ENCODE data around the gene DOC2B.

DOC2B gene

DNA sequence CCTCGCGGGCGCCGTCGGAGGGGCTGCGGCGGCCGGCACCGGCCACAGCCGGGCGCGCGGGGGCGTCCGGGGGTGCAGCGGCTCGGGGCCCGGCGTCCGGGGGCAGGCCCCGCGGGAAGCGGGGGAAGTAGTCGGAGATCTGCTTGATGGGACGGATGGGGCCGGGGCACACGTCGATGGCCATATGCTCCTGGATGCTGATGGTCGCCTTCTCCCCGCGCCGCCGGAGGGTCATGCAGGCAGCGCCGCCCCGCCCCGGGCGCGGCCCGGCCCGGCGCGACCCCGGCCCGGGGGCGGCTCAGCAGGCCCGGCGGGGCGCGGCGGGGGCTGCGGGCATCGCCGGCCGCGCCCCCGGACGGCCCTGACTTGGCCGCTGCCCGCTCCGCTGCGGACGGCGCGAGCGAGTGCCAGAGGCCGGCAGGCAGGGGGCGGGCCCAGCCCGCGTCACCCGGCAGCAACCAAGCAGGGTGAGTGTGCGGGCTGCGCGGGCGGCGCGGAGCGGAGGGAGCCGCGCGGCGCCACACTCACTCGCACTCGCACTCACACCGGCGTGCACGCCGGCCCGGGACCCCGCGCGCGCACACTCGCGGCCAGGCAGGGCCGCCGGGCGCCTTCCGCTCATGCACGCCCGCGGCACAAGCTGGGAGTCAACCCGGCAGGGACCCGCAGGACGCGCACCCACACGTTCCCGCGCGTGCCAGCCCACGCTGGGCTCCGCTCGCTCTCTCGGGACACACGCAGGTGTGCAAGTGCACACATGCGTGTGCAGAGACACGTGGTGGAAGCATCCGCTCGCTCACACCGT is at the start of gene DOC2B:
TSS of gene DOC2B (minus strand) at position 406 of the 805 bp plus-strand sequence. CDS start at position 235, 171 bp downstream.
- Histone ChIP-seq H3K9ac (no peak within 1 kb of the TSS), H3K27ac (no peak within 1 kb of the TSS)

DNA sequence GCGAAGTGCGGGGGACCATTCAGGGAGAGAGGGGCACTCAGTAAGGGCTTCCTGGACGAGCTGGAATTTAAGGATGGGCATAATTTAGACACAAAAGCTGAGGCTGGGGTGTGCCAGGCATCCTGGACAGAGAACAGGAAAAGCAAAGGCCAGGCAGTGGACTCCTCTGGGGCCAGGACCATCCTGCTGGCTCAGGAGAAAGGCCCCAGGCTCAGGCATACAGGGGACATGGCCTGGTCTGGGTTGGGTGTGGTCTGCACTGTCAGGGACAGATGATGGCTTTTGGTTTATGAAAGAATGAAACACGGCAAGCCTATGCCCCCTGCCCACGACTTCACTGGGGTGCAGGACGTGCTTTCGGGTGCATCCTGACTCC is 48.9 kb upstream of the DOC2B start:
- H3K27ac ChIP-seq: peak overlapping the region in 2 of 11 experiments; percentile 11 to 61; a peak in 2 of 22 replicates
- no peak for TF ChIP-seq Cebpa-rat (IDR thresholded peaks at IDR 0.05)
- no peaks in the 10 kb centered on the region for H3K9me3 ChIP-seq (replicated peaks in 1 of 11)
- H3K4me1 ChIP-seq: peaks cover 73 to 90% (median 85%) of the 10 kb centered on the region in 10 experiments
- H3K9ac ChIP-seq: peak overlapping the region in 4 of 11 experiments; percentile 0 to 54 (median 40); a peak in 5 of 22 replicates
- H3K4me3 ChIP-seq: no peak overlapping the region
- H3K4me2 ChIP-seq: peak overlapping the region; percentile 22 to 92 (median 87); a peak in 20 of 22 replicates
- no peaks in the 10 kb centered on the region for H3K36me3 ChIP-seq
- peaks cover 0 to 7% (median 0%) of the 10 kb centered on the region in 11 experiments; a peak in 1 of 22 replicates for H3K27me3 ChIP-seq
- peaks cover 0 to 18% (median 0%) of the 10 kb centered on the region in 11 experiments; a peak in 3 of 22 replicates for H4K20me1 ChIP-seq

More for the DNA sequence above, at the start of gene DOC2B:
- H3K4me3 ChIP-seq: no peak within 1 kb of the TSS
- H3K36me3 ChIP-seq: no peaks in the 10 kb centered on the region
- no peak within 1 kb of the TSS for H3K4me2 ChIP-seq
- no peaks in the 10 kb centered on the region for H3K9me3 ChIP-seq (replicated peaks in 1 of 11)
- H3K4me1 ChIP-seq: no peaks in the 10 kb centered on the region
- H3K27me3 ChIP-seq: peaks cover 0 to 13% (median 0%) of the 10 kb centered on the region in 11 experiments; a peak in 8 of 22 replicates
- no peaks in the 10 kb centered on the region; a peak in 1 of 22 replicates for H4K20me1 ChIP-seq
- no peak for TF ChIP-seq Cebpa-rat (IDR thresholded peaks at IDR 0.05)

DNA sequence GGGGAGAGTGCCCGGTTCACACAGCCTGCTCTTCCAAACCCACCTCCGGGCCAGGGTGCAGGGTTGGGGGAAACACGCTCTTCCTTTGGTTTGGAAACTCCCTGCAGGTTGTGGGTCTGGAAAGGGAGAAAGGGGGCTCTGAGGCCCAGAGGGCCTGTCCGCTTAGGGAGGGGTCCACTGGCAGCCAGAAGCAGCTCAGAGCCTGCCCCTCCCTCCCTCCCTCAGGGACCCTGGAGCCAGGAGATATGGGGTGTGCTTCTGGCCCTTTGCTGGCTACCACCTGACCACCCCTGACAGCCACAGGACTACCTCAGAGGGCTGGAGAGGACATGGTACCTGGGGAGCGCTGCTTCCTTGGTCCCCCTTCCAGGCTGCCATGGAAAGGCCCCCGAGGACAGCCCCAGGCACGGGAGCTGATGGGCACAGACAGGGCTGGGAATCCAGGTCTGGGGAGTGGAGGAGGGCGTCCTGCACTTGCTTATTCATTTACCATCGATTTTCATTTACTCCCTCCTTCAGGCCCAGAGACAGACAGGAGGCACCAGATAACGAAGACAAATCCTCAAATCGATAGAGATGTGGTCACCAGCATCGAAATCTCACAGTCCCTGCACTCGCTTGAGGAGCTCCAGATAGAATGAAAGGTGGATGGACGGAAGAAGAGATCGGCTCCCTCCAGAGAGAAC is 48.4 kb upstream of the DOC2B start:
- Histone ChIP-seq H3K4me3 (no peak overlapping the region; a peak in 1 of 20 replicates), H3K4me2 (peak overlapping the region; percentile 58 to 92 (median 87)), H3K27ac (peak overlapping the region in 2 of 11 experiments; percentile 16 to 41; a peak in 3 of 22 replicates), H3K4me1 (peaks cover 70 to 85% (median 80%) of the 10 kb centered on the region in 10 experiments), H4K20me1 (peaks cover 0 to 18% (median 0%) of the 10 kb centered on the region in 11 experiments; a peak in 3 of 22 replicates), H3K36me3 (no peaks in the 10 kb centered on the region), H3K27me3 (peaks cover 0 to 7% (median 0%) of the 10 kb centered on the region in 11 experiments; a peak in 1 of 22 replicates), H3K9ac (peak overlapping the region in 9 of 11 experiments; percentile 17 to 51 (median 47); a peak in 7 of 22 replicates), H3K9me3 (replicated peaks in 1 of 11) (no peaks in the 10 kb centered on the region)
- no peak for TF ChIP-seq Cebpa-rat (IDR thresholded peaks at IDR 0.05)

DNA sequence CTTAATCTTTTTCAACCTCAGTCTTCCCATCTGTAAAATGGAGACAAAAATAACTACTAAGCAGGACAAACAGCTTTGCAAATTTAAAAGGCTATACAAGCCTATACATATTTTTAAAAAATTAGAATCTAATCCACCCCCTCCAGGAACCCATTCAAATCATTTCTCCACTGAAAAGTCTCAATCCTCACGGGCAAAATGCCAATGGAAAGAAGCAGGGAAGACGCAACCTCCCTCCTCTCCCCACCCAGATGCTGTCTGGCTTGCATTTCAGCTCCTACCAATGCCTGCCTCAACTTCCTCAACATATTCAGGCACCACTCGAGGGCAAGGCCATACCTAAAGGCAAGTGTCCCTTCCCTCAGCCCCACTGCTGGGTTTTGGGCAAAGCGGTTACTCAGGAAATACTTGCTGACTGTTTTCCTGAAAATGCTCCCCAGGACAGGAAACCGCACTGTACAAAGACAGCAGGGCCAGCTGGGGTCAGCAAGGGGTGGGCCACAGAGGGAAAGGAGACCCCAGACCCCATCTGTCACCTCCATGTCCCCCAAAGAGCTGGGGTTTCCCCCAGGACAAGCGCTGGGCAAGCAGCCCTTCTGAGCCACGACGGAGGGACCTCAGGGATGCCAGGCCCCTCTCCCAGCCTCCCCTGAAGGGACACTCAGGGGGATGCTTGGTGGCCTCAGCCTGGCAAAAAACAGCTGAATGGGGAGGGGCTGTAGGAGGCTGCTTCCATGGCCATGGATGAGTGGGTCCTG is 47.7 kb upstream of the DOC2B start:
- H3K4me2 ChIP-seq: peak overlapping the region; percentile 58 to 92 (median 87)
- H4K20me1 ChIP-seq: peaks cover 0 to 18% (median 0%) of the 10 kb centered on the region in 11 experiments; a peak in 4 of 22 replicates
- peaks cover 64 to 81% (median 73%) of the 10 kb centered on the region in 10 experiments for H3K4me1 ChIP-seq
- H3K27ac ChIP-seq: peak overlapping the region in 3 of 11 experiments; percentile 6 to 41 (median 16); a peak in 4 of 22 replicates
- H3K27me3 ChIP-seq: peaks cover 0 to 7% (median 0%) of the 10 kb centered on the region in 11 experiments; a peak in 1 of 22 replicates
- H3K36me3 ChIP-seq: no peaks in the 10 kb centered on the region
- no peak overlapping the region; a peak in 1 of 20 replicates for H3K4me3 ChIP-seq
- H3K9me3 ChIP-seq (replicated peaks in 1 of 11): no peaks in the 10 kb centered on the region
- H3K9ac ChIP-seq: peak overlapping the region in 9 of 11 experiments; percentile 17 to 51 (median 47); a peak in 9 of 22 replicates
- no peak for TF ChIP-seq Cebpa-rat (IDR thresholded peaks at IDR 0.05)

DNA sequence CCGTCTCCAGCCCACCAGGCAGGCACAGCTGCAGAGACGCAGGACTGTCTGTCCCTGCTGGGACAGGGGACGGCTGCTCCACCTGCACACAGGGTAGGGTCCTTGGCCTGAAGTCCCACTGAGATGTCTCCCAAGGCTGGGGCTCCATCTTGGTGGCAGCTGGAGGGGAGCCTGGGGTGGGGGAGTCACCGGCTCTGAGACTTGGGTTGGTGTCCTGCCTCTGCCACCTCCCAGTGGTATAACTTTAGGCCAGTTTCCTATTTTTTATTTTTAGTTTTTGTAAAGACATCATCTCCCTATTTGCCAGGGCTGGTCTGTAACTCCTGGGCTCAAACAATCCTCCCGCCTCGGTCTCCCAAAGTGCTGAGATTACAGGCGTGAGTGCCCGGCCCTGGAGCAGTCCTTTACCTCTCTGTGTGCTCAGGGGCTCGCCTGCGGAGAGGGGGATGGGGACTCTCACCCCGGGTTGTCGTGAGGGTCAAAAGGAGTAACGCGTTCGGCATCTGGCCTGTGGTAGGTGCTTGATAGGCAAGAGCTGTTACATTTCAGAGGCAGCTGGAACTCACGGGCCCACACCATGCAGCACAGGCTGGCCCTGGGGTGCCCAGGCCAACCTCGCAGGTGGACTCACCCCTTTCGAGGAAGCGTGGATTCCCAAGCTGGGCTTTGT is 46.6 kb upstream of the DOC2B start:
- H3K4me1 ChIP-seq: peaks cover 58 to 83% (median 66%) of the 10 kb centered on the region in 10 experiments

DNA sequence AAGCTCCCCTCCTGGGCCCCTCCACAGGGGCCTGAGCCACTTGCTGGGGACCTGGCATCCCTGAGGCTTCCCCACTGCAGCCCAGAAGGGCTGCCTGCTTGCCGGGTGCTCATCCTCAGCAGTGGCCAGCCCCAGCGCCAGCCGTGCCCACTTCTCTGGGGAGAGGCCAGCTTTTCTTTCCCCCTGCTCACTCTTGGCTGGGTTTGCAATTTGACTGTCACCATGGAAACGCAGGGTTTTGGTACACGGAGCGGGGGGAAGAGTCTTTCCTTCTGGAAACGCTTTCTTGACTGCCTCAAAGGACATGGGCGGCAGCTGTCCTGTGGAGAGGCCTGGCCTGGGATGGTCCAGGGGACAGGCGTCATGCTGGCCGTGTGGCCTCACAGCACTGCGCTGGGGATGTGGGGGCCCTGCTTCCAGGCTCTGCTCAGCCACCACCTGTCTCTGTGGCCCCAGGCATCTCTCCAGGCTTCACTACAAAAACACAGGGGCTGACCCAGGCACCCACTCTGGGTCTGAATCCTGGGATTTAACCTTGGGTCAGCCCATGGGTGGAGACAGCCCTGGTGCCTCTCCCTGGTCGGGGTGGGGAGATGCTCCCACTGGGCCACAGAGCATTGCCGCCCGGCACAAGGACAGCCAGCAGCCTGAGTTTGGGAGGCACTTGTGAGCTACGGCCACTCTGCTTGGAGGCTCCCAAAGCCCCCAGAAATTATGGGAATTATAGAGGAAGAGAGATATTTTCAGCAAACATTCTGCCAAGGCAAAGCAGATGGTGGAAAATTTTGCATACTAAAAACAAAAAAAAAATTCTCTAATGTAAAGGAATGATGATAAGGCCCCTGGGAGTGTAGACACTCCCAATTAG is 45.9 kb upstream of the DOC2B start:
- no peaks in the 10 kb centered on the region for H3K9me3 ChIP-seq (replicated peaks in 1 of 11)
- peaks cover 0 to 16% (median 0%) of the 10 kb centered on the region in 11 experiments; a peak in 4 of 22 replicates for H4K20me1 ChIP-seq
- no peak for TF ChIP-seq Cebpa-rat (IDR thresholded peaks at IDR 0.05)
- peaks cover 50 to 76% (median 58%) of the 10 kb centered on the region in 10 experiments for H3K4me1 ChIP-seq
- H3K27ac ChIP-seq: no peak overlapping the region
- no peak overlapping the region for H3K4me3 ChIP-seq
- no peaks in the 10 kb centered on the region for H3K36me3 ChIP-seq
- peak overlapping the region in 1 of 11 experiments; percentile 32; a peak in 3 of 22 replicates for H3K9ac ChIP-seq
- H3K4me2 ChIP-seq: peak overlapping the region; percentile 58 to 92 (median 87)
- peaks cover 0 to 7% (median 0%) of the 10 kb centered on the region in 11 experiments; a peak in 1 of 22 replicates for H3K27me3 ChIP-seq

More for the DNA sequence above, 46.6 kb upstream of the DOC2B start:
- H3K4me2 ChIP-seq: peak overlapping the region; percentile 58 to 92 (median 87)
- no peaks in the 10 kb centered on the region for H3K36me3 ChIP-seq
- peak overlapping the region in 1 of 11 experiments; percentile 41; a peak in 1 of 22 replicates for H3K27ac ChIP-seq
- H4K20me1 ChIP-seq: peaks cover 0 to 18% (median 0%) of the 10 kb centered on the region in 11 experiments; a peak in 4 of 22 replicates
- H3K9ac ChIP-seq: peak overlapping the region in 3 of 11 experiments; percentile 14 to 32 (median 19); a peak in 5 of 22 replicates
- peaks cover 0 to 7% (median 0%) of the 10 kb centered on the region in 11 experiments; a peak in 1 of 22 replicates for H3K27me3 ChIP-seq
- no peak overlapping the region for H3K4me3 ChIP-seq
- H3K9me3 ChIP-seq (replicated peaks in 1 of 11): no peaks in the 10 kb centered on the region
- TF ChIP-seq Cebpa-rat (IDR thresholded peaks at IDR 0.05): no peak
